ENCODE results near the gene AFF4. TPM values are rescaled to one million over a fixed set of nuclear protein-coding genes. Genes with fewer than 3 reads are reported as not detected.
A peak's percentile ranks its signal among the peaks of the same experiment; 100 is the strongest.

Gene AFF4
- total and polyA plus RNA-seq, 2 donors (not counting 1 experiment from before 2014, with no cell fraction given), result 16.2 to 81.5 TPM

- H3K27ac Mint-ChIP-seq, result peak within 1 kb of the TSS; percentile 71
- peak within 1 kb of the TSS; percentile 65 for H3K9ac ChIP-seq (ENCODE audit: low read length)
Observed at GRCh38 chr5:132830436-132831094, 132.9 kb downstream of the AFF4 start, which contains the start of gene SHROOM1. Gene SHROOM1, minus strand, starts transcription at chr5:132830647. Its CDS starts 4,507 bp downstream, at chr5:132826140.

More at GRCh38 chr5:132830436-132831094, 132.9 kb downstream of the AFF4 start, which contains the start of gene SHROOM1:
- WGBS (ENCODE audit: insufficient coverage), result 11% methylated on average over 78 of the region's 78 CpGs
- Histone ChIP-seq H3K36me3 (replicated peaks in 1 of 2; ENCODE audit: control extremely low read depth in 1 of 2, control insufficient read depth in 1 of 2, extremely low read depth in 1 of 2, insufficient read depth in 2 of 2, low read length in 1 of 2) (no peaks in the 10 kb centered on the region), H2AFZ (ENCODE audit: insufficient read depth, low read depth, low read length, poor library complexity, severe bottlenecking) (peak within 1 kb of the TSS; percentile 89), H3K27me3 (replicated peaks in 1 of 4; ENCODE audit: control extremely low read depth in 1 of 4, control insufficient read depth in 3 of 4, insufficient read depth in 4 of 4, low read length in 3 of 4) (peaks cover 0 to 50% (median 27%) of the 10 kb centered on the region in 4 experiments), H4K20me1 (ENCODE audit: control insufficient read depth, insufficient read depth, low read length, poor library complexity, severe bottlenecking) (no peaks in the 10 kb centered on the region), H3K9me3 (ENCODE audit: control extremely low read depth in 1 of 3, control insufficient read depth in 2 of 3, insufficient read depth in 1 of 3, low read length in 2 of 3) (peaks cover 0 to 3% (median 0%) of the 10 kb centered on the region in 3 donors), H3K79me2 (ENCODE audit: control insufficient read depth, insufficient read depth, low read length) (no peaks in the 10 kb centered on the region), H3K4me3 (ENCODE audit: control extremely low read depth in 1 of 5, extremely low read depth in 1 of 5, insufficient read depth in 1 of 5, low read depth in 2 of 5, low read length in 4 of 5) (peak within 1 kb of the TSS in 4 of 5 experiments; percentile 35 to 73 (median 57)), H3K4me2 (replicated peaks; ENCODE audit: low read depth, low read length, poor library complexity, severe bottlenecking) (peak within 1 kb of the TSS; percentile 88), H3K27ac (ENCODE audit: low read length in 2 of 2) (no peak within 1 kb of the TSS), H3K4me1 (ENCODE audit: control insufficient read depth in 2 of 2, insufficient read depth in 2 of 2, low read length in 2 of 2) (peaks cover 17 to 22% of the 10 kb centered on the region in 2 donors)
- peaks cover 18% of the 10 kb centered on the region for H3K4me1 Mint-ChIP-seq
- H3K9me3 Mint-ChIP-seq (ENCODE audit: insufficient read depth), result no peaks in the 10 kb centered on the region
- peak; percentile 46 for ATAC-seq (ENCODE audit: low read depth)
- ChIA-PET POLR2A (interaction anchor here (0.9 to 1.3 kb wide), 2 partner anchors 9 to 53 kb away, joined by 3 read pairs; no protein-coding TSS in a partner anchor), CTCF (interaction anchor here (0.7 to 7.4 kb wide), 15 partner anchors 10 to 303 kb away, joined by 3 to 75 read pairs (median 4); partner anchors contain the start of genes GDF9, SOWAHA and UQCRQ)
- H3K27me3 Mint-ChIP-seq, result peaks cover 23% of the 10 kb centered on the region
- no peak for DNase-seq
- intact Hi-C loops (cut with micrococcal nuclease), result loop anchor here (1.0 to 5.0 kb wide), 3 partner anchors 36 to 517 kb away; partner anchors contain the start of genes GDF9 and UQCRQ
- TF ChIP-seq, protein P1, sequence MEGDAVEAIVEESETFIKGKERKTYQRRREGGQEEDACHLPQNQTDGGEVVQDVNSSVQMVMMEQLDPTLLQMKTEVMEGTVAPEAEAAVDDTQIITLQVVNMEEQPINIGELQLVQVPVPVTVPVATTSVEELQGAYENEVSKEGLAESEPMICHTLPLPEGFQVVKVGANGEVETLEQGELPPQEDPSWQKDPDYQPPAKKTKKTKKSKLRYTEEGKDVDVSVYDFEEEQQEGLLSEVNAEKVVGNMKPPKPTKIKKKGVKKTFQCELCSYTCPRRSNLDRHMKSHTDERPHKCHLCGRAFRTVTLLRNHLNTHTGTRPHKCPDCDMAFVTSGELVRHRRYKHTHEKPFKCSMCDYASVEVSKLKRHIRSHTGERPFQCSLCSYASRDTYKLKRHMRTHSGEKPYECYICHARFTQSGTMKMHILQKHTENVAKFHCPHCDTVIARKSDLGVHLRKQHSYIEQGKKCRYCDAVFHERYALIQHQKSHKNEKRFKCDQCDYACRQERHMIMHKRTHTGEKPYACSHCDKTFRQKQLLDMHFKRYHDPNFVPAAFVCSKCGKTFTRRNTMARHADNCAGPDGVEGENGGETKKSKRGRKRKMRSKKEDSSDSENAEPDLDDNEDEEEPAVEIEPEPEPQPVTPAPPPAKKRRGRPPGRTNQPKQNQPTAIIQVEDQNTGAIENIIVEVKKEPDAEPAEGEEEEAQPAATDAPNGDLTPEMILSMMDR (IDR thresholded peaks at IDR 0.05), result no peak
- TF ChIP-seq EZH2 (IDR thresholded peaks at IDR 0.05; ENCODE audit: borderline replicate concordance, insufficient read depth, low read depth, low read length, poor library complexity, severe bottlenecking), result no peak
- peak within 1 kb of the TSS; percentile 93 for H3K4me3 Mint-ChIP-seq

All from B cell (primary cell).